HG03571 (cell line): ENCODE data around the gene TOGARAM2.

Experiments
- ATAC-seq: cut with Tn5 transposase; IDR thresholded peaks from one replicate; pipeline ENCODE4 v1.9.1; 2021; ENCODE audit not compliant: unreplicated experiment

TOGARAM2 gene

DNA sequence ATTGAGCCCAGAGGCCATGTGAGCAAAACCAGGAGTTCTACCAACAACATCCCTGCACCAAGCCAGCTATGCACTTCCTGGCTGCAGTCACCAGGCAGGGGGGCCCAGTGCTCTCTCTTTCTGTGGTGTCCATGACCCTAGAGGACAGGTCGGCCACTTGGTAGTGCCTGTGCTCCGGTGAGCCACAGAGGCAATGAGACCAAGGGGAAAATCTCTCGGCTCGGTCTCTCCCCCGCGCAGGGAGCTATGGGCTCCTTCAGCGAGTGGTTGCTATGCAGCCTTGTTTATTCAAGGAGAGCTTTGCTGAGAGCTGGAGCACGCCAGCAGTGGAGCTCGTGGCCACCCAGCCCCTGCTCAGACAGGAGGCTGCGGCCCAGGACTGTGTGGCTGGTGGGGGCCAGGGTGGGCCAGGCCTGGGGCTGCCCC is at the start of gene TOGARAM2:
Gene TOGARAM2 (plus strand): TSS at position 283 of the 426 bp plus-strand sequence. CDS start 13,537 bp downstream, outside the sequence.
- ATAC-seq: no peak

DNA sequence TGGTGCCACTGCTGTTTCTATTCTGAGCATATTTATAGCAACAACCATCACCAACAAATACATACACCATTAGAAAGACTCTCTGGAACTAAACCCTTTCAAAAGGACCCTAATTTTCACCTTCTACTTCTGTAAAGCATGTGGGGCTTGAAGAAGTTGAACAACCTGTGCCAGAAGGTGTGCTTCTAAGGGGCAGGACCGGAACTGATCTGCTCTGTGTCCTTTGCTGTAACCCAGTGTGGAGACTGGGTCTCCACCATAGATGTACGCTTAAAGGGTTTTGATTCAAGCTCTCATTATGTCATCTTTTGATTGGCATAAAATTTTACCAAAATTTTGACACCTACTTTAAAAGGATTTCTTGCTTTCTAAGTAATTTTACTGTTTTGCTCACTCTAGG is 46.3 kb upstream of the TOGARAM2 start:
- no peak for ATAC-seq

DNA sequence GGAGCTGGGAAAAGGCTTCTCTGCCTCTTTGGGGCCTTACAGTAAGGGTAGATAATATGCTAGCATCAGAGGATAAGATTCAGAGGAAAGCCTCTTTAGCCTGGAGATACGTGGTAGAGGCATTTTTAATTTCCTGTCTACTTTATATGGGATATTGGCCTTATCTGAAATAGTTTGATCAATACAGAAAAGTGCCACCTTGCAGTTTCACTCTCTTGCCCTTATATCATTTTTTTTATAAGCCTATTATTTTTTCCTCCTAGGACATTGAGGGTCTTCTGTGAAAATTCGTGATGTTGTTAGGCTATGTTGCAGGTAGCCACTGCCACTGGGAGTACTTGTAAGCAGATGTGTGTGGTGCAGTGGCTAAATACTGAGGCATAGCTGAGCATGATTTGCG is 40.1 kb upstream of the TOGARAM2 start:
- ATAC-seq: no peak

DNA sequence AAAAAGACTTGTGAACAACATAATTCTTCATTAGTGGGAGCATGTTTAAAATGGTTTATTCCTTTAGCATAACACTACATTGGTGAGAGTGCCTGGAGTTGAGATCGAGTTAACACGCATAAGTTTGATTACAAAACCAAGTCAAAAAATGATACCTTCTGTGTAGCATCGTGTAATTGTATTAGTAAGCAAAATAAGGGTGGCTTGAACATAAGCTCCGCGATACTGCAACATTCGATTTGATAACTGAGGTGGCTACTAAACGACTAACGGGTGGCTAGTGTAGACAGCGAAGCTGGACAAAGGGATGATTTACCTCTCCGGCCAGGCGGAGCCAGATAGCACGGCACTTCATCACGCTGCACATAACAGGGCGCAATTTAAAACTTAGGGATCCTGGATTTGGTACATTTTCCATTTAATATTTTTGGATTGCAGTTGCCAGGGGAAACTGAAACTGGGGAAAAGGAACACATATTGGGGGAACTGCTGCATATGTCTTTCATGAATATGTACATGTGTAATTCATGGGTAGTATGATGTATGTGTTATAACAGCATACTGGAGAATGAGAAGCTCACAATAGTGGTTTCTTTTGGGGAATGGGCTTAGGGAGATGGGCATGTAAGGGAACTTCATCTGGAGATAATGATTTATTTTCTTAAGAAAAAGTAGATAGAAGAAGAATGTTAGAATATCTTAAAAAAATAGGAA is 36.4 kb upstream of the TOGARAM2 start:
- no peak for ATAC-seq

DNA sequence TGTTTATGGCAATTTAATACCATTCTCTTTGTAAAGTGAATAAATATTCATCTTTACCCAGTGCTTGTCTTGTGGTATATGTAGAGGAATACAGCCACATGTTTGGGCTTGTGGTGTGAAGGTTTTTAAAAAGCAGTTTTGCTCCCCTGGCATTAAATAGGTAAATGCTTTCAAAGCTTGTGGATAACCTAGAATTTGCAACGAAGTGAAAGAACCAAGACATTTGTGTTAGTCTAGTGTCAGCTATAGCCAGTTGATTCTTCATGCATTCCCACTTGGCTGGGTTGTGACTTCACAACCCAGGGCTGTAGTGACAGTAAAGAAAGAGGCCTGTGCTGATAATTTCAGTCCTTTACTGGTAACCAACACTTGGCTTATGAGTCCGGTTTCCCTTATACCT is 32.9 kb upstream of the TOGARAM2 start:
- no peak for ATAC-seq

DNA sequence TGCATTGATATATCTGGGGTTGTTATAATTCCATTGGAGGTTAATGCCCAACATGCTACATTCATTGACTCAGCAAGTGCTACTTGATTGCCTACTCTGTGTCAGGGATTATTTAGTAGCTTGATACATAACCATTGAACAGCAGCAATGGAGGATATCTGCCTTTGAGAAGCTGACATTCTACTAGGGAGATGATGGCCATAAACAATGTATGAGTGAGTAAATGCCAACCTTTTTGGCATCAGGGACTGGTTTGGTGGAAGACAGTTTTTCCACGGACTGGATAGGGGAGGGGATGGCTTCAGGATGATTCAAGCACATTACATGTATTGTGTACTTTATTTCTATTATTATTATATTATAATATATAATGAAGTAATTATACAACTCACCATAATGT is 31.9 kb upstream of the TOGARAM2 start:
- ATAC-seq: no peak

DNA sequence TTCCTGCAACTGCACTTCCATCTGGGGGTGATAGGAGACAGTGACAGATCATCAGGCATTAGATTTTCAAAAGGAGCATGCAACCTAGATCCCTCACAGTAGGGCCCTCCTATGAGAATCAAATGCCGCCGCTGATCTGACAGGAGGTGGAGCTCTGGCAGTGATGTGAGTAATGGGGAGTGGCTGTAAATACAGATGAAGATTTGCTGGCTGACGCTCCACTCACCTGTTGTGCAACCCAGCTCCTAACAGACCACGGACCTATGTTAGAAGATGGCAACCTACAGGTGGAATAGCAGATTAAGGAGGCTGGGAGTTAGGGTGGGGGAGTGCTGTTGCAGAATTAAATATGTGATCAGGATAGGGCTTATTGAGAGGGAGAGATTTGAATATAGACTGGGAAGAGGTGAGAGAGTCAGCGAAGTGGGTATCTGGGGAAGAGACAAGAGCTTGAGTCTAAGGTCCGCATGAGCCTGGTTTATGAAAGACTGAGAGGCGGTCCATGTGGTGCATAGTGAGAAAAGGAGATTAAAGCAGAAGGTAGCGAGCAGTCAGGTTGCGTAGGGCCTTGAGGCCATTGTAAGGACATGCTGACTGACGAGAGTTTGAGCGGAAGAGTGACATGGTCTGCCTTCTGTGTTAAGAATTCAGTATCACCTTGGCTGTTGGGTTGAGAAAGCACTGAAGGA is 31.3 kb upstream of the TOGARAM2 start:
- ATAC-seq: no peak

DNA sequence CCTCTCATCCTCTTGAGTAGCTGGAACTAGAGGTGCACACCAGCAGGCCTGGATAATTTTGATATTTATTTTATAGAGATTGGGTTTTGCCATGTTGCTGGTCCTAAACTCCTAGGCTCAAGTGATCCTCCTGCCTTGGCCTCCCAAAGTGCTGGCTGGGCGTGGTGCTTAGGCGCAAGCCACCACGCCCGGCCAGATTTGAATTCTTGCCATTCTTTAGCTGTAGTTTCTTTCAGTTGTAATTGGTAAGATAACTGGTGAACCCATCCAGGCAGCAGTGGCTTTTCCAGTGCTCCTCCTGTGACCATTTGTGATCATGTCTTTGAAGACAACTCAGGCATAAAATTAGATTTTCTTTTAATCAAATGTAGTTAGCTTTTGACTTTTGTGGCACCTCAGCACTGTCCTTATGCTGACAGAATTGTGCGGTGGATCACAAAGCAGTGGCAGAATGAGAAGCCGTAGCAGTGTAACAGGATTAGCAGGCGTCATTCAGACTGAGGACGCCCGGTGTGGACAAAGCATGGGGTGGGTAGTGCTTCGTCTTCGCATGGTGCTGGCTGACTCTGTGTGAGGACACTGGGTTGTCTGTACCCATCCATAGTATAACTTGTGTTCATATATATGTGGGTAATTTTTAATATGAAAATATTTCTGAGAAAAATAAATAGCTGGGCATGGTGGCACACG is 30.0 kb upstream of the TOGARAM2 start:
- no peak for ATAC-seq

DNA sequence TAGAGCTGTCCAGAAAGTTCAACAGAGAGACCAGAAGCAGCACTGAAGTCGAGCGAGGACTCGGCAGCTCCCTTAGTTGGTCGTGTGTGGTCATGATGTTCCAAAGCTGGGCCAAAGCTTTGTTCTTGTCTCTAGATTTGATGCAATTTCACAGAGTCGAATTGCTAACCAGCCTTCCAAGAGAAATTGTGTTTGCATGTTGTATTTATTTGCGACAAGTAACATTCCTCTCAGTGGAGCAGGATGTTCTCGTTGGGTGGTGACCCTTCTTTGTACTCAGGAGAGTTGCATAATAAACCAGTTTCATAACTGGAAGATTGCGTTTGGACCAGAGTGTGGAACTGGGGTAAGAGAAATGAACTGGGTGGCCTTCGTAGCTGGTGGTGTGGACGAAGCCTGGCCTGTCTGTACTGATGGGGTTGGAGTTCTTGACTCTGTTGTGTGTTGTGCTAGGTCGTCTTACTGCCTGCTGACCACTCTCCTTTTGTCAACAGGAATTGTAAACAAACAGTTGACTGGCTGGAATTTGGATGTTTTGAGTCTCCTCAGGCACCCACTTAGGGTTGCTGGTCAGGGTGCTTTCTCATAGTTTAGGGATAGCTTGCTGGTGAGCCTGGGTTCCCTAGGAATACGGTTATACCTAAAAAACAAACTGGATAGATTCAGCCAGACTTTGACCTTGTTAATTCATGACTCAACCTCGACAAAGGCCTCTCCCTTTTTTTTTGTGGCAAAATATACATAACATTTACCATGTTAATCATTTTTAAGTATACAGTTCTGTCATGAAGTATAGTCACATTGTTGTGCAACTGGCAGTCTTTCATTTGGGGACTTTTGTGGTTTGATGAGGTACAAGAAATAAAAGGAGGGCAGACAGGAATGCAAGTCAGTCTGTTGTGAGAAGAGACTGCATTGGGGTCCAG is 28.9 kb upstream of the TOGARAM2 start:
- no peak for ATAC-seq

DNA sequence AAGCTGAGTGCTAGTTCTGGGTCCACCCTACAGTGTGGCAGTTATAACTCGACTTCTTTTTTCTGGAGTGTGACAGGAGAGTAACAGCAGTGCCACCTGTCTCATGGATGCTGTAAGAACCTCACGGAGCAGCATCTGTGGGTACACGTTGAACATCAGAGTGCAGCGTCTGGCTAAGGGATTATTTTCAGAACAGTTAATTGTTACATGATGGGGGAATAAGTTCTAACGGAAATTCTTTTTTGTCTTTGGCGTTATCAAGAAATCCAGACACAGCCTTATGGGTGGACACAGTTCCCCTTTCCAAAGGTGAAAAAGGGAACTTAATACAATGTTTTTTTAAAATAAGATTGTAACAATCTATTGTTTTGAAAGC is 28.3 kb upstream of the TOGARAM2 start:
- no peak for ATAC-seq

DNA sequence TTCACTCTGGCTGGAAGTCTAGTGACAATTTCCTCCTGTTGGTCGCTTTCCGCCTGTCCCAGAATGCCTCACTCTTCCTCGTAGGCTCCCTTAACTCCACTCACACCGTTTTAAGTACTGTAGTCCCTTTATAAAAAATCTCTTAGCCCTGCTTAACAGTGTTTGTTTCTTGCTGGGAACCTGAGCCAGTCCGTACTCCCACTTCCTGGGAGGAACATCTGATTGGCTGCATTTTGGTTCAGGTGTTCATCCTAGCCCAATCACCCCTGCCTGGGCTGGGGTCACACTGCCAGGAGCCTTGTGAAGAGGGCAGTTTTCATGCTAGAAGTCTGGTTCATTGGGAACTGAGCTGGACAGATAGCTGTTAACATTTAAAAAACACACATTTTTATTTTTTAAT is 25.6 kb upstream of the TOGARAM2 start:
- no peak for ATAC-seq

DNA sequence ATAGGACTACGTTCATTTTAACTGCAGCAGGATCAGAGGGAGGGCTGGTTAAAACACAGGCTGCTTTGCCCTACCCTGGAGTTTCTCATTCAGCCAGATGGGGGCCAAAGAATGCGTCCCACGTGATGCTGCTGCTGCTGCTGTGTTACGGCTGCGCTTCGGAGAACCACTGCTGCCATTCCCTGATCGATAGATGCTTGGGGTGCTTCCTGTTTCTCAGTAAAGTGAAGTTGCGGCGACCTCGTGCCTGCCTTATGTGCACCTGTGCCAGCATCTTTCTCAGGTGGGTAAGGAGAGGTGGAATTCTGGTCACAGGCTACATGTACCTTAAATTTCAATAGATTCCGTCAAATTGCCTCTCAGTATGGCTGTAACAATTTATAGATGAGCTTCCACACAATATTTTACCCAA is 24.7 kb upstream of the TOGARAM2 start:
- ATAC-seq: no peak

DNA sequence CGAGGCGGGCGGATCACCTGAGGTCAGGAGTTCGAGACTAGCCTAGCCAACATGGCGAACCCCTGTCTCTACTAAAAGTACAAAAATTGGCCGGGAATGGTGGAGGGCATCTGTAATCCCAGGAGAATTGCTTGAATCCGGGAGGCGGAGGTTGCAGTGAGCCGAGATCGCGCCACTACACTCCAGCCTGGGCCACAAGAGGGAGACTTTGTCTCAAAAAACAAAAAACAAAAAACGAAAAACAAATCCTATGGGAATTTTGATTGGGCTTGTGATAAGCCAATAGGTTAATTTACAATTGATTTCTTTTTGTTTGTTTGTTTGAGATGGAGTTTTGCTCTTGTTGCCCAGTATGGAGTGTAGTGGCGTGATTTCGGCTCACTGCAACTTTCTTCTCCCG is 24.2 kb upstream of the TOGARAM2 start:
- no peak for ATAC-seq

DNA sequence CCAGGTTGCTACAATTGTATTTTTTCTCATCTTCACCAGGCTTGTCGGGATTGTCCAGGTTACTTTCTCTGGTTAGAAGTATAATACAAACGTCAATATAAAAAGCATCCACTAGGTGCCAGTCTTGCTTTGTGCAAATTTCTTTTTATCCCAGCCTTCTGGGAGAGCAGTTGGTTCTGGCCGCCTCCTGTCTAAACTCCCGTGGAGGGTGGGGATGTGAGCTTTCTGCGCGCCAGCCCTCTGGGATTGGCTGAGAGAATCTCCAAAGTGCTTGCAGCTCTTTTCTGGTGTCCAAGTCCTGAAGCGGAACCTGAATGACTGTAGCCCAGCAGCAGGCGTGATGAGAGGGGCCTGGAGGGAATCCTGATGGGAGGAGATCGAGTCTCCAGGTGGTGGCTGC is 22.4 kb upstream of the TOGARAM2 start:
- no peak for ATAC-seq

DNA sequence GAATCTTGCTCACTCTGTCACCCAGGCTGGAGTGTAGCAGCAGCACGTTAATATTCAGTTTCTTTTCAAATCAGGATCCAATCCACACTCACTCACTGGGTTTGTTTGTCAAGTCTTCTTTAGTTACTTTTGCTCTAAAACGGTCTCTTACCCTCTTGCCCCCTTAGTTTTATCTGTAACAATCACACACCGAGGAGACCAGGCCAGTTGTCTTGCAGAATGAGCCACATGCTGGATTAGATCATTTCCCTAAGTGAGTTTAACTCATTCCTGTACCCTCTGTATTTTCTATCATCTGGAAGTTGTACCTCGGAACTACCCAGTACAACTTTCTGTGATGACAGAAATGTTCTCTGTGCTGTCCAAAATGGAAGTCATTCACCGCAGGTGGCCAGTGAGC is 20.7 kb upstream of the TOGARAM2 start:
- ATAC-seq: no peak

DNA sequence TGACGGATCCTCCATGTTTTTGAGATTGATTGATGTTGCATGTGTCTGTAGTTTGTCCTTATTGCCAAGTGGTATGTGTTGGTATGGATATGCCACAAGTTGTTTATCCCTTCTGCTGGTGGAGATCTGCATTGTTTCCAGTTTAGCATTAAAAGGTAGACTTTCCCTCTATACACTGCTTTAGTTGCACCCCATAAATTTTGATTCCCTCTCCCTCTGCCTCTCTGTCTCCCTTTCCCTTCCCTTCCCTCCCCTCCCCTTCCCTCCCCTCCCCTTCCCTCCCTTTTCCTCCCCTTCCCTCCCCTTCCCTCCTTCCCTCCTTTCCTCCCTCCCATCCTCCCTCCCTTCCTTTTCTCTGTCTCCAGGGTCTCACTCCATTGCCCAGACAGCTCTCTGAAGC is 18.6 kb upstream of the TOGARAM2 start:
- ATAC-seq: no peak

DNA sequence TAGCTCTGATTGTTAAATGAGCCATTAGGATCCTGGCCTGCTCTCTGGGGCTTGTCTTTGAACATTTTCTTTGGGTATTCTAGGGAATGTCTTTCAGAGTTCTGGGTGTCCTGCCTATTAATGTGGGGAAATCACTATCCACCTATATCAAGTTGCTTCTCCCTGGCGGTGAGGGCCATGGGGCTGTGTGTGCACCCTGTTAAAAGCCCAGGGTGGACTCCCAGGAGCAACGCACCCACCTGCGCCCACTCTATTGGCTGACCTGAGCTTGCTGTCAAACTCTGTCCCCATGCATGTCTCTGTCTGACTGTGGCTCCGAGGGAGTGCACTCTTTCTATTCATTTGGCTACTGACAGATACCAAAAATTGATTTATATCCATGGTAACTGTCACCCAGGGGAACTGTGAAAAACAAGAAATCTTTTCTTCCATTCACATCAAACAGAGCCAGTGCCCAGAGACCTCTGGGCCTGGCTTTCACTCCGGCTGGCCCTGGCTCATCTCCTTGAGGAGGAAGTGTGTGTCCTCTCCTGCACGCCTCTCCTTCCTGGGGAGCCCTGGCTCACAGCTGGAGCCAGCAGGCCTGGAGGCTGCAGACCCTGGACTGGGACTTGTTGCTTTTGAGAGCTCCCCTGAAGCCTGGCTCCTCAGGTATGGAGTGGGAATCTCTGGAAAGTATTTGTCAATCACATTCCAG is 10.5 kb upstream of the TOGARAM2 start:
- ATAC-seq: no peak

DNA sequence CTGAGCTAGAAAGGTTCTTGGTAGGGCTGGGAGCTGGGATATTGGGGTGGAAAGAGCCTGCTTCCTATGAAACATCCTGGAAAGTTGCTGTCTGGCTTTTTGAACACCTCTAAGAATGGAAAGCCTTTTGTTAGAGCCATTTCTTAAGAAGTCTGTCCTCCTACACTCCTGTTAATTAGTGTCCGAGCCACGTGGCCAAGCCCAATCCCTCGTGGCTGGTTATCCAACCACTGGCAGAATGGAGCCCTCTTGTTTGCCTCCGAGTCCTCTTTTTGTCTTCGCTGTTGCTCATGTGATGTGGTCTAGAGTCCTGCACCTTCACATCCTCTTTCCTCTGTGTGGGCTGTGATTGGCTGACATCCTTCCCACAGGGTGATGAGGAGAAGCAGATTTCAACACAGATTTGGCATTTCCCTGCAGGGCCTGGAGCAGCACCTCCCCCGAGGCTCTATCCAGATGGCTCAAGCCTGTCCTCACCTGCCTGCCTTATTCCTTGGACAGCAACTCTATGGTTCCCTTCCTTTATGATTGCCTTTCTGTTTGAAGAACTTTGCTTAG is 8.2 kb upstream of the TOGARAM2 start:
- ATAC-seq: no peak

DNA sequence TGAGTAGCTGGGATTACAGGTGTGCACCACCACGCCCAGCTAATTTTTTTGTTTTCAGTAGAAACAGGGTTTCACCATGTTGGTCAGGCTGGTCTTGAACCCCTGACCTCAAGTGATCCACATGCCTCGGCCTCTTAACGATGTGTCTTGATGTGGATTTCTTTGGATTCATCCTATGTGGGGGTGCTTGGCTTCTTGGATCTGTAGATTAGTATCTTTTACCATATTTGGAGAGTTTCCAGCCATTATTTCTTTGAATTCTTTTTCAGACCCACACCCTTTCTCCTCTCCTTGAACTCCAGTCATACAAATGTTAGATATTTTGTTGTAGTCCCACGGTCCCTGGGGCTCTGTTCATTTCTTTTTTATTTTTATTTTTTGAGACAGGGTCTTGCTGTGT is 6.8 kb upstream of the TOGARAM2 start:
- ATAC-seq: no peak

DNA sequence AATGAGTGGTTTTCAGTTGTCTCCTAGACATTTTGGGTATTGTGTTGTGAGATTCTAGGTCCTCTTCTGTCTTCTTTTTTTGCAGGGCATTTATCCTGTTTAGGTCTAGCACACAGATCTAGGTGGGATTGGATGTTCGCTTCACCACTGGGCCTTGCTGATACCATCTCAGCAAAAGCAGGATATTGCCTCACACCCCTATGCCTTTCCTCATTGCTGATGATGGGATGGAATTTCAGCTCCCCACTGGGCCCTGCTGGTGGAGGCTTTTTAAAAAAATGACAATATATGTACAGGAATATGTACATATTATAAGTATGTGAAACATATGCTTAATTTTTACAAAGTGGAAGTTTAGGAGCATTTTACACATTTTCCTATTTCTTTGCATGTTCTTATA is 5.4 kb upstream of the TOGARAM2 start:
- no peak for ATAC-seq
